NT2/D1 (cell line): ENCODE data around the gene NKAIN2.
"Not testable (repeated sequence)": the region's sequence is repeated elsewhere in the genome, so short reads cannot be mapped to it uniquely, and the experiment has no call there.

Experiments
- DNase-seq: peaks from one replicate; pipeline ENCODE4 v3.0.0-alpha.2; 2011; ENCODE audit warnings: low read depth, low spot score
- H3K27me3 ChIP-seq: 2 replicates; pipeline ENCODE4 v1.6.0; 2011; ENCODE audit warnings: mild to moderate bottlenecking; ENCODE audit not compliant: insufficient read length, insufficient read depth
- H3K36me3 ChIP-seq: 2 replicates; pipeline ENCODE4 v1.6.1; 2011; ENCODE audit warnings: mild to moderate bottlenecking, low read length, mixed read lengths; ENCODE audit not compliant: insufficient read depth, insufficient read length
- H3K4me1 ChIP-seq: 2 replicates; pipeline ENCODE4 v1.5.1; 2011; ENCODE audit not compliant: insufficient read depth, insufficient read length
- H3K4me3 ChIP-seq: 2 replicates; pipeline ENCODE4 v1.5.1; 2011; ENCODE audit warnings: low read depth; ENCODE audit not compliant: insufficient read length
- H3K9ac ChIP-seq: 2 replicates; pipeline ENCODE4 v1.6.0; 2011; ENCODE audit warnings: low read depth; ENCODE audit not compliant: insufficient read length
- H3K9me3 ChIP-seq: 2 replicates; pipeline ENCODE4 v1.5.1; 2011; ENCODE audit warnings: mild to moderate bottlenecking, low read length; ENCODE audit not compliant: insufficient read depth
- SUZ12 ChIP-seq: IDR thresholded peaks from 2 replicates; pipeline ENCODE4 v1.6.1; 2011; ENCODE audit not compliant: insufficient read length, insufficient read depth; ENCODE audit errors: extremely low read depth
- YY1 ChIP-seq: IDR thresholded peaks from 2 replicates; pipeline ENCODE4 v1.6.1; 2011; ENCODE audit not compliant: insufficient read length, insufficient read depth
- ZNF274 ChIP-seq: IDR thresholded peaks from 2 replicates; pipeline ENCODE4 v1.6.1; 2011; ENCODE audit warnings: mild to moderate bottlenecking, low read depth, low read length

The NKAIN2 gene

GRCh38 chr6:124226396-124226795 lies 422.7 kb downstream of the NKAIN2 start:
- no peaks in the 10 kb centered on the region for H3K27me3 ChIP-seq
- TF ChIP-seq SUZ12 = no peak
- no peak for TF ChIP-seq YY1
- TF ChIP-seq ZNF274 = no peak
- H3K9me3 ChIP-seq = no peaks in the 10 kb centered on the region
- H3K9ac ChIP-seq = no peak overlapping the region
- no peaks in the 10 kb centered on the region for H3K4me1 ChIP-seq
- H3K36me3 ChIP-seq = no peaks in the 10 kb centered on the region
- no peak for DNase-seq
- no peak overlapping the region for H3K4me3 ChIP-seq

DNA sequence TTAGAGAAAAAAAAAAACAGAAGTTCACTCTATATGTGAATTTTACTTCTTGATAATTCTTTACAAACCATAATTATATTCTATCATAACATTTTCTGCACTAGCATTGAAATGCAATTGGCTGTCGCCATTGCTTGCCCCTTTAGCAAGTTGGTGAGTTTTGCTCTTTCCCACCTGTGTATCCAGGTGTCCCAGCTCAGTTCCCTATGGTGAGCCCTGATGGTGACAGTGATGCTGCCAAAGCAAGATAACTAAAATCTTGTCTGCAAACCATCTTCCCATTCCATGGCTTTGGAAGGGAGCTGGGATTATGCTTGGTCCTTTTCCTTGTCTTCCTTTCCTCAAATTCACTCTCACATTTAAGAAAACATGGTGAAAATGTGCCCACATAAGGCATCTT lies 429.6 kb downstream of the NKAIN2 start:
- TF ChIP-seq ZNF274 (no peak), SUZ12 (no peak), YY1 (no peak)

GRCh38 chr6:124234801-124235200 lies 431.1 kb downstream of the NKAIN2 start:
- no peak for TF ChIP-seq SUZ12
- TF ChIP-seq YY1 = no peak
- TF ChIP-seq ZNF274 = no peak
- Histone ChIP-seq H3K4me3 (no peak overlapping the region), H3K36me3 (no peaks in the 10 kb centered on the region), H3K9me3 (no peaks in the 10 kb centered on the region), H3K9ac (no peak overlapping the region), H3K4me1 (no peaks in the 10 kb centered on the region), H3K27me3 (no peaks in the 10 kb centered on the region)
- DNase-seq = no peak

More for the DNA sequence above, 429.6 kb downstream of the NKAIN2 start:
- Histone ChIP-seq H3K4me1 (no peaks in the 10 kb centered on the region), H3K4me3 (no peak overlapping the region), H3K9ac (no peak overlapping the region), H3K27me3 (no peaks in the 10 kb centered on the region), H3K36me3 (no peaks in the 10 kb centered on the region), H3K9me3 (no peaks in the 10 kb centered on the region)
- DNase-seq = no peak

DNA sequence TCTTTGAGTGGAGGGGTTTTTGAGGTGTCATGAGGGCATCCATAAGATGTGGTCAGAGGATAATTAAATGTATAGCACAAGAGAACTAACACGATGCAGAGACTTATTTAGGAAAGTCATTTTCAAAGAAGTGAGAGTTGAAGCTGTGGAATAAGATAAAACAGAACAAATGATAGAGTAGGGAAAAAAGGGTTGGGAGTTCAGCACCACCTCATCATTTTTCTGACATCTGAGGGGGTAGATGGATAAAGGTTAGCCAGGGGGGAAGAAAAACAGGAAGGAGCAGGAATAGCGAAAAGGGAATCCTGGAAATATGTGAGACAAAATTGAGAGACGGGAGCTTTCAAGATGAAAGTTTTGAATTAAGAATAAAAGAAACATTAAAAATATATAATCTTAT lies 434.2 kb downstream of the NKAIN2 start:
- Histone ChIP-seq H3K27me3 (no peaks in the 10 kb centered on the region), H3K4me1 (no peaks in the 10 kb centered on the region), H3K36me3 (no peaks in the 10 kb centered on the region), H3K9ac (no peak overlapping the region), H3K4me3 (no peak overlapping the region), H3K9me3 (no peaks in the 10 kb centered on the region)
- TF ChIP-seq YY1 (no peak), SUZ12 (no peak), ZNF274 (no peak)
- no peak for DNase-seq

DNA sequence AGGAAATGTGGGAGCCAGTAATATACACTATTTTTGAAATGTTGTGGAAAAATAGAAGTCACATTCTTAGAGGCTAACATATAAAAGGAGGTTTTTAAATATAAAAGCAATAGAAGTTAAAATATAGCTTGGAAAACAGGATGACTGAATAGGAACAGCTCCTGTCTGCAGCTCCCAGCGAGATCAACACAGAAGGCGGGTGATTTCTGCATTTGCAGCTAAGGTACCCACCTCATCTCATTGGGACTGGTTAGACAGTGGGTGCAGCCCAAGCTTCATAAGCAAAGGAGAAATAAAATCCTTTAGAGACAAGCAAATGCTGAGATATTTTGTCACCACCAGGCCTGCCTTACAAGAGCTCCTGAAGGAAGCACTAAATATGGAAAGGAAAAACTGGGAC lies 434.7 kb downstream of the NKAIN2 start:
- H3K9me3 ChIP-seq, H3K36me3 ChIP-seq, H3K9ac ChIP-seq, H3K27me3 ChIP-seq, H3K4me3 ChIP-seq, H3K4me1 ChIP-seq, DNase-seq: not testable (repeated sequence)

- TF ChIP-seq ZNF274 (no peak), SUZ12 (no peak), YY1 (no peak)
- H3K36me3 ChIP-seq = no peaks in the 10 kb centered on the region
- DNase-seq = no peak
- H3K4me1 ChIP-seq = no peaks in the 10 kb centered on the region
- H3K27me3 ChIP-seq = no peaks in the 10 kb centered on the region
- H3K9ac ChIP-seq = no peak overlapping the region
- no peak overlapping the region for H3K4me3 ChIP-seq
- no peaks in the 10 kb centered on the region for H3K9me3 ChIP-seq
These were observed 451.4 kb downstream of the NKAIN2 start for GRCh38 chr6:124254941-124255685.

- no peak overlapping the region for H3K4me3 ChIP-seq
- no peaks in the 10 kb centered on the region for H3K36me3 ChIP-seq
- no peak overlapping the region for H3K9ac ChIP-seq
- TF ChIP-seq ZNF274 (no peak), YY1 (no peak), SUZ12 (no peak)
- DNase-seq = no peak
- no peaks in the 10 kb centered on the region for H3K9me3 ChIP-seq
- H3K4me1 ChIP-seq = no peaks in the 10 kb centered on the region
- H3K27me3 ChIP-seq = no peaks in the 10 kb centered on the region
These were observed 456.7 kb downstream of the NKAIN2 start for GRCh38 chr6:124260337-124260736.

DNA sequence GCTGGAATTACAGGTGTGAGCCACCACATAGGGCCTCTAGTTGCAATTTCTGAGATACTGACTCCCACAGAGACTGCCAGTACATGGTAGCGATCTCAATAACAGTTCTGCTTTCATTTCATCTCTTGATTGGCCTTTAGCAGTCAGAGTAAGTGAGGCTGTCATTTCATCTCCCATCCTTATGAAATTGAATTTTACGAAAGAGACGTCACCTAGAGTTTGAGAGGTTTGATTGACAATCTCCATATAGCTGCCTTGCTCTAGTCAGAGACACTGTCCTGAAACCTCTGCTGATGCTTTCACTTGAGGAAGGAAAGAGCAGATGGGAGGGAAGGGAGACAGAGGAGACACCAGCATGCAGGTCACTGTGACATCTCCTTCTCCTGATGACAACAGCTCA lies 466.1 kb downstream of the NKAIN2 start:
- no peak for DNase-seq
- Histone ChIP-seq H3K27me3 (no peaks in the 10 kb centered on the region), H3K9ac (no peak overlapping the region), H3K4me3 (no peak overlapping the region), H3K9me3 (no peaks in the 10 kb centered on the region; the same call in 1 of the 2 replicates), H3K36me3 (no peaks in the 10 kb centered on the region), H3K4me1 (no peaks in the 10 kb centered on the region)
- TF ChIP-seq ZNF274 = no peak
- no peak for TF ChIP-seq YY1
- no peak for TF ChIP-seq SUZ12
